HG03378 (cell line): ENCODE results near the gene TMEM258.

Experiments used
- ATAC-seq: cut with Tn5 transposase; IDR thresholded peaks from one replicate; pipeline ENCODE4 v1.9.1; 2021; ENCODE audit warnings: mild to moderate bottlenecking, moderate library complexity; ENCODE audit not compliant: unreplicated experiment

The TMEM258 gene

GRCh38 chr11:61744609-61745156, 47.7 kb downstream of the TMEM258 start:
- no peak for ATAC-seq

GRCh38 chr11:61744181-61744580, 48.2 kb downstream of the TMEM258 start:
- ATAC-seq, result no peak

- no peak for ATAC-seq
Measured at GRCh38 chr11:61743486-61744095, 48.8 kb downstream of the TMEM258 start.

- no peak for ATAC-seq
Measured at GRCh38 chr11:61742391-61742790, 50.0 kb downstream of the TMEM258 start.

- no peak for ATAC-seq
Measured at GRCh38 chr11:61739966-61740365, 52.4 kb downstream of the TMEM258 start.

- ATAC-seq, result no peak
Measured at GRCh38 chr11:61739413-61739812, 53.0 kb downstream of the TMEM258 start.
